Colonic mucosa (tissue), 4 donors: ENCODE data around the gene PSMB3. TPM values are rescaled to one million over a fixed set of nuclear protein-coding genes. Genes with fewer than 3 reads are reported as not detected.
"Not testable (repeated sequence)": the region's sequence is repeated elsewhere in the genome, so short reads cannot be mapped to it uniquely, and the experiment has no call there.

Source experiments
- DNase-seq: peaks from one replicate; pipeline ENCODE4 v3.0.0-alpha.2; 2020
- H3K27ac ChIP-seq: fragments of 200-600 bp; one replicate; pipeline ENCODE4 v1.8.0; 2021
- H3K27me3 ChIP-seq: fragments of 200-600 bp; one replicate; pipeline ENCODE4 v1.8.0; 2021
- H3K36me3 ChIP-seq: fragments of 200-600 bp; one replicate; pipeline ENCODE4 v1.8.0; 2021
- H3K4me1 ChIP-seq: fragments of 200-600 bp; one replicate; pipeline ENCODE4 v1.8.0; 2021; ENCODE audit warnings: mild to moderate bottlenecking
- H3K4me3 ChIP-seq: fragments of 200-600 bp; one replicate; pipeline ENCODE4 v1.8.0; 2021
- H3K9ac ChIP-seq, 2 donors: one replicate each; pipeline ENCODE4 v1.7.0; 2013; ENCODE audit warnings: control low read depth in 2 of 2, low read depth in 2 of 2, low read length in 2 of 2
- H3K9me3 ChIP-seq: fragments of 200-600 bp; one replicate; pipeline ENCODE4 v1.8.0; 2021
- intact Hi-C: fragments of 100-400 bp; cut with DNase I; formaldehyde crosslinking; loops from one replicate; pipeline ENCODE4 v1.14.1; 2022
- total RNA-seq, 2 donors: library from RNA; stranded (reverse); fragmentation: NEBNext Ultra II Directional in 1 of 2; extraction: Animal tissue kit (Norgen Biotek cat#: 25700) in 1 of 2; gene quantifications; one replicate each; pipeline ENCODE4 v1.2.1, GENCODE V29; 2021
- TF ChIP-seq, protein P1 (sequence below): fragments of 200-600 bp; IDR thresholded peaks from one replicate; pipeline ENCODE4 v1.8.0; 2022; ENCODE audit warnings: antibody characterized with exemption, mild to moderate bottlenecking
- donor health status: healthy.
- donor health status: DM: no; HTN: no; CAD: no.
- donor health status: DM: no; HTN: no; CAD: no.

Gene PSMB3
- total RNA-seq, 2 donors from 2014 or later, result 160 to 253 TPM

DNA sequence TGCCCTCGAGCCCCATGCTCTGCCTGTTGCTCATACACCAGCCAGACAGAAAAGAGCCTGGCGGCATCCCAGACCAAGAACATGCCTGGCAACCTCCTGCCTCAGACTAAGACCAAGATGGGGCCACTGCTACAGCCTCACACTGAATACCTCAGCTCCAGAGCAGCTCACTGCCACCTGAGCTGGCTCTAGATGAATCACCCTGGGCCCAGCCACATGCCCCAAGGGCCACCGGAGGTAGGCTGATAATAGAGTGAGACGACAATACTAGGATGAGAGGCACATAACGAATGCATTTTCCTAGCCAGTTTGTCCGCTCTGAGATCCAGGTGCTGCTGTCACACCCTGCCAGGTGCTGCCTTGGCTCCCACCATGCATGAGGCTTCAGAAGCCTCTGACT, 33.8 kb downstream of the PSMB3 start:
- Histone ChIP-seq H3K9ac (no peak overlapping the region), H3K4me1 (no peaks in the 10 kb centered on the region), H3K9me3 (no peaks in the 10 kb centered on the region), H3K4me3 (no peak overlapping the region), H3K27ac (no peak overlapping the region), H3K36me3 (peaks cover 11% of the 10 kb centered on the region), H3K27me3 (no peaks in the 10 kb centered on the region)
- TF ChIP-seq, protein P1, sequence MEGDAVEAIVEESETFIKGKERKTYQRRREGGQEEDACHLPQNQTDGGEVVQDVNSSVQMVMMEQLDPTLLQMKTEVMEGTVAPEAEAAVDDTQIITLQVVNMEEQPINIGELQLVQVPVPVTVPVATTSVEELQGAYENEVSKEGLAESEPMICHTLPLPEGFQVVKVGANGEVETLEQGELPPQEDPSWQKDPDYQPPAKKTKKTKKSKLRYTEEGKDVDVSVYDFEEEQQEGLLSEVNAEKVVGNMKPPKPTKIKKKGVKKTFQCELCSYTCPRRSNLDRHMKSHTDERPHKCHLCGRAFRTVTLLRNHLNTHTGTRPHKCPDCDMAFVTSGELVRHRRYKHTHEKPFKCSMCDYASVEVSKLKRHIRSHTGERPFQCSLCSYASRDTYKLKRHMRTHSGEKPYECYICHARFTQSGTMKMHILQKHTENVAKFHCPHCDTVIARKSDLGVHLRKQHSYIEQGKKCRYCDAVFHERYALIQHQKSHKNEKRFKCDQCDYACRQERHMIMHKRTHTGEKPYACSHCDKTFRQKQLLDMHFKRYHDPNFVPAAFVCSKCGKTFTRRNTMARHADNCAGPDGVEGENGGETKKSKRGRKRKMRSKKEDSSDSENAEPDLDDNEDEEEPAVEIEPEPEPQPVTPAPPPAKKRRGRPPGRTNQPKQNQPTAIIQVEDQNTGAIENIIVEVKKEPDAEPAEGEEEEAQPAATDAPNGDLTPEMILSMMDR, result no peak
- intact Hi-C loops, result no loop called here
- DNase-seq, result no peak

DNA sequence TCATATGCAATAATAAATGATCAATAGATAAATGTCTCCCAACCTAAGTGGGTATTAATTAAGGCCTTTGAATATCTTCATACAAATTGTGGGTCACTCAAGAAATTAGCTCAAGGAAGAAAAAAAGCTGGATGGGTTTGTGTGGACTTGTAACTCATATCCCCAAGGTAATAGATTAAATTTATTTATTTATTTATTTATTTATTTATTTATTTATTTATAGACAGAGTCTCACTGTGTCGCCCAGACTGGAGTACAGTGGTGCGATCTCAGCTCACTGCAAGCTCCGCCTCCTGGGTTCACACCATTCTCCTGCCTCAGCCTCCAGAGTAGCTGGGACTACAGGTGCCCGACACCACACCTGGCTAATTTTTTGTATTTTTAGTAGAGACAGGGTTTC, 35.5 kb downstream of the PSMB3 start:
- peaks cover 11% of the 10 kb centered on the region for H3K36me3 ChIP-seq
- intact Hi-C loops, H3K9ac ChIP-seq, H3K27ac ChIP-seq, H3K4me1 ChIP-seq, DNase-seq, H3K27me3 ChIP-seq, H3K4me3 ChIP-seq, H3K9me3 ChIP-seq: not testable (repeated sequence)

DNA sequence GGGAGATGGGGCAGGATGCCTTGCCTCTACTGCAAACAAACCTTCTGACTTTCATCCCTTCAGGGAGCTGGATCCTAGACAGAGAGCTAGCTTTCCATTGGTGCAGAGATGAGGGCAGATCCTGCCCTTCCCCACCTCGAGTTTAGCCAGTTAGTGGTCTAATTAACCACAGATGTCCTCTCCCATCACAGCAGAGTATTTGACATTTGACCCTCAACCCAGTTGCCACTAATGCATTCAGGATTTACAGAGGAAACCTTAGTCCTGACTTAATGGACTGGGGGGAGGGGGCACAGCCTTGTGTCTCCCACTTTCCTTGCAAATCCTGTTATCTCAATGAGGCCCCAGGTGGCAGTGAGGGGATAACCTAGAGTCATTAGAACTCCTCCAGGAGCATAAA, 36.6 kb downstream of the PSMB3 start:
- Histone ChIP-seq H3K4me1 (no peaks in the 10 kb centered on the region), H3K36me3 (peaks cover 8% of the 10 kb centered on the region), H3K4me3 (no peak overlapping the region), H3K27ac (no peak overlapping the region), H3K9me3 (no peaks in the 10 kb centered on the region), H3K27me3 (no peaks in the 10 kb centered on the region), H3K9ac (no peak overlapping the region)
- intact Hi-C loops, result no loop called here
- TF ChIP-seq, protein P1, result no peak
- DNase-seq, result no peak

DNA sequence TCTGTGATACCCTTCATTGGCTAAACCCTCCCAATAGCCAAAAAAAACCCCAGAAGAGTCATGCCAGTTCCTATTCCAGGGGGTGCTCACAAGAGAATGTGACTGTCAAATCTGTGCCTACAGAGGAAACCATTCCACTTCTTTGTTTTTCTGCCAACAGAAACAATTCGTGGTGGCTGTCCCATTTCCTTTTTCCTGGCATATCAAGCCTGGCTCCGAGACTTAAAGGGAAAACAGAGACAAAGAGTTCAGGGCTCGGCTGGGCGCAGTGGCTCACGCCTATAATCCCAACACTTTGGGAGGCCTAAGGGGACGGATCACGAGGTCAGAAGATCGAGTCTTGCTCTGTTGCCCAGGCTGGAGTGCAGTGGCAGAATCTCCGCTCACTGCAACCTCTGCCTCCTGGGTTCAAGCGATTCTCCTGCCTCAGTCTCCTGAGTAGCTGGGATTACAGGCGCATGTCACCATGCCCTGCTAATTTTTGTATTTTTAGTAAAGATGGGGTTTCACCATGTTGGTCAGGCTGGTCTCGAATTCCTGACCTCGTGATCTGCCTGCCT, 37.7 kb downstream of the PSMB3 start:
- H3K27me3 ChIP-seq, intact Hi-C loops, H3K27ac ChIP-seq, H3K36me3 ChIP-seq, H3K9ac ChIP-seq, H3K4me1 ChIP-seq, H3K9me3 ChIP-seq, DNase-seq, H3K4me3 ChIP-seq: not testable (repeated sequence)

DNA sequence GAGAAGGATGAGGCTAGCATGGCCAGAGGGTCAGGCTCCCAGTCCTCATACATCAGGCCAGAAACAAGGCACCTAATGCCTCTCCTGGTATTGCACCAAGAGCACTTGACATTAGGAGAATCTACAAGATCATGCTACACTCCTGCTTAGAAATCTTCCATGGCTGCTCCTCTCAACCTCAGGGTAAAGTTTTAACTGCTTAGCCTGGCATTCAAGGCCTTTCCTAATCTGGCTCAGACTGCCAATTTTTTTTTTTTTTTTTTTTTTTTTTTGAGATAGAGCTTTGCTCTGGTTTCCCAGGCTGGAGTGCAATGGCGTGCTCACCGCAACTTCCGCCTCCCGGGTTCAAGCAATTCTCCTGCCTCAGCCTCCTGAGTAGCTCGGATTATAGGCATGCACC, 38.6 kb downstream of the PSMB3 start:
- Histone ChIP-seq H3K4me3 (no peak overlapping the region), H3K4me1 (peaks cover under 1% of the 10 kb centered on the region), H3K27ac (no peak overlapping the region), H3K9ac (no peak overlapping the region), H3K27me3 (no peaks in the 10 kb centered on the region), H3K36me3 (peaks cover 7% of the 10 kb centered on the region), H3K9me3 (no peaks in the 10 kb centered on the region)
- intact Hi-C loops, result no loop called here
- TF ChIP-seq, protein P1, result no peak
- no peak for DNase-seq

DNA sequence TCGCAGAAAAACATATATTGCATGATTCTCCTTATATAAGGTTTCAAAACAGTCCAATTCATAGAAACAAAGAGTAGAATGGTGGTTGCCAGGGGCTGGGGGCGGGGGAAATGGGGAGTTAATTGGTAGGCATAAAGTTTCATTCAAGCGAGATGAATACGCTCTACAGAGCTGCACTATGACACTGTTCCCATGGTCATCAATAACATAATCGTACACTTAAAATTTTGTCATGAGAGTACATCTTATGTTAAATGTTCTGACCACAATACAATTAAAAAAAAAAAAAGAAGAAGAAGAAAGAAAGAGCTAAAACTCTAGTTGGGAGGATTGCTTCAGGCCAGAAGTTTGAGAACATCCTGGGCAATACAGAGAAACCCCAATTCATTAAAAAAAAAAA, 41.7 kb downstream of the PSMB3 start:
- Histone ChIP-seq H3K27ac (no peak overlapping the region), H3K4me1 (peaks cover 23% of the 10 kb centered on the region), H3K4me3 (no peak overlapping the region), H3K36me3 (no peaks in the 10 kb centered on the region), H3K9me3 (no peaks in the 10 kb centered on the region), H3K27me3 (no peaks in the 10 kb centered on the region), H3K9ac (no peak overlapping the region)
- TF ChIP-seq, protein P1, result no peak
- intact Hi-C loops, result no loop called here
- no peak for DNase-seq
